ENCODE measurements around the gene NFKBIL1. TPM values are rescaled to one million over a fixed set of nuclear protein-coding genes. Genes with fewer than 3 reads are reported as not detected.

NFKBIL1 gene
- total RNA-seq, 1 experiment from 2014 or later: 15.1 TPM

GRCh38 chr6:31559958-31560696 is 12.7 kb downstream of the NFKBIL1 start:
- no peaks in the 10 kb centered on the region for H3K9me3 Mint-ChIP-seq
- H3K4me2 ChIP-seq (ENCODE audit: insufficient read depth, insufficient read length, low read length): no peak overlapping the region

More at GRCh38 chr6:31559958-31560696, 12.7 kb downstream of the NFKBIL1 start:
- Histone ChIP-seq H3K23ac (ENCODE audit: insufficient read length, low read depth, low read length) (no peak overlapping the region), H3K79me2 (ENCODE audit: insufficient read depth, low read length) (no peaks in the 10 kb centered on the region), H2BK5ac (ENCODE audit: insufficient read length, low read length) (no peak overlapping the region), H2BK15ac (ENCODE audit: low read depth, low read length) (no peak overlapping the region), H3K27ac (ENCODE audit: insufficient read length, low read depth, low read length) (no peak overlapping the region), H3K4me1 (ENCODE audit: insufficient read depth, low read length) (peaks cover 4% of the 10 kb centered on the region; the same call in 1 of the 2 replicates), H3K9me3 (ENCODE audit: control insufficient read depth, low read depth, low read length) (no peaks in the 10 kb centered on the region), H3K4ac (ENCODE audit: low read depth, low read length) (no peak overlapping the region), H3T11ph (ENCODE audit: low read length) (no peak overlapping the region), H2AK5ac (ENCODE audit: insufficient read length, low read length) (no peak overlapping the region), H3K79me1 (ENCODE audit: insufficient read depth, low read depth, low read length, poor library complexity, severe bottlenecking) (no peaks in the 10 kb centered on the region), H2BK120ac (ENCODE audit: low read depth, low read length, poor library complexity, severe bottlenecking) (no peak overlapping the region), H4K91ac (ENCODE audit: insufficient read length, low read depth, low read length) (no peak overlapping the region), H4K20me1 (ENCODE audit: control insufficient read depth, insufficient read depth, insufficient read length) (no peaks in the 10 kb centered on the region), H3K56ac (ENCODE audit: insufficient read length, low read depth, low read length) (no peak overlapping the region), H2AFZ (ENCODE audit: low read length) (no peak overlapping the region), H3K9ac (ENCODE audit: extremely low read depth, insufficient read length, low read length) (no peak overlapping the region), H2BK12ac (ENCODE audit: insufficient read length, low read depth, low read length) (no peak overlapping the region), H4K5ac (ENCODE audit: insufficient read length, low read depth, low read length) (no peak overlapping the region), H2BK20ac (ENCODE audit: low read depth, low read length, poor library complexity, severe bottlenecking) (no peak overlapping the region), H3K23me2 (ENCODE audit: insufficient read length, low read depth, low read length, poor library complexity, severe bottlenecking) (no peaks in the 10 kb centered on the region), H3K27me3 (ENCODE audit: insufficient read depth, low read length) (no peaks in the 10 kb centered on the region), H3K14ac (ENCODE audit: insufficient read depth, low read length) (no peak overlapping the region), H3K18ac (ENCODE audit: insufficient read length, low read depth, low read length) (no peak overlapping the region), H4K8ac (replicated peaks; ENCODE audit: insufficient read length, low read depth, low read length) (no peak overlapping the region)
- TF ChIP-seq CTCF (conservative IDR thresholded peaks at IDR 0.05): no peak
- WGBS (ENCODE audit: extremely low coverage, insufficient read length, low lambda C conversion rate): no CpG with 5 or more reads among the region's 7 CpGs
- DNase-seq: no peak
- Mint-ChIP-seq H3K27ac (peak overlapping the region; percentile 24 to 40 (median 26); a peak in 4 of 7 replicates), H3K36me3 (ENCODE audit: insufficient read depth in 1 of 3, low read depth in 3 of 3) (peaks cover 14 to 39% (median 26%) of the 10 kb centered on the region in 3 experiments; a peak in 6 of 7 replicates), H3K4me3 (no peak overlapping the region), H3K27me3 (ENCODE audit: low read depth) (no peaks in the 10 kb centered on the region), H3K4me1 (peaks cover 4 to 18% of the 10 kb centered on the region in 2 experiments; a peak in 3 of 4 replicates)

Data from H9 (cell line).